Keratinocyte (primary cell): ENCODE measurements around the gene RECK. TPM values are rescaled to one million over a fixed set of nuclear protein-coding genes. Genes with fewer than 3 reads are reported as not detected.

Source experiments
- DNase-seq: peaks from one replicate; pipeline ENCODE4 v3.0.0-alpha.2; 2011; ENCODE audit warnings: low read depth, missing footprints, low spot score
- FAIRE-seq: peaks from 2 replicates; lab custom pipeline; 2011; peaks lifted over from hg19 to GRCh38; lab: Jason Lieb, UNC
- H2AFZ ChIP-seq: 2 replicates; pipeline ENCODE4 v1.6.0; 2012; ENCODE audit warnings: low read length, control low read depth, inconsistent platforms; ENCODE audit not compliant: control insufficient read depth
- H3K27ac ChIP-seq: 2 replicates; pipeline ENCODE4 v1.5.1; 2011; ENCODE audit warnings: low read length; ENCODE audit not compliant: control insufficient read depth, insufficient read depth
- H3K27me3 ChIP-seq: 3 replicates; pipeline ENCODE4 v1.6.0; 2011; ENCODE audit warnings: low read length; ENCODE audit not compliant: control insufficient read depth, insufficient read depth; ENCODE audit errors: extremely low read depth
- H3K36me3 ChIP-seq, 2 experiments: 2 replicates in 1 of 2; 3 replicates in 1 of 2; pipeline ENCODE4 v1.5.1; 2011; ENCODE audit warnings: low read length in 2 of 2, mild to moderate bottlenecking in 1 of 2; ENCODE audit not compliant: control insufficient read depth in 2 of 2, insufficient read depth in 2 of 2; ENCODE audit errors: extremely low read depth in 1 of 2
- H3K4me1 ChIP-seq: 3 replicates; pipeline ENCODE4 v1.5.1; 2011; ENCODE audit warnings: low read length; ENCODE audit not compliant: control insufficient read depth, insufficient read depth; ENCODE audit errors: extremely low read depth
- H3K4me2 ChIP-seq: 3 replicates; pipeline ENCODE4 v1.6.0; 2011; ENCODE audit warnings: low read depth, low read length; ENCODE audit not compliant: control insufficient read depth, insufficient read depth; ENCODE audit errors: extremely low read depth
- H3K4me3 ChIP-seq, 3 experiments: fragments of 200-600 bp in 1 of 3; sonication (generic) in 1 of 3; 2 replicates in 2 of 3; 3 replicates in 1 of 3; pipeline ENCODE4 v1.5.1; 2011 to 2016; ENCODE audit warnings: low read length in 3 of 3, mild to moderate bottlenecking in 3 of 3, control low read depth in 2 of 3, inconsistent platforms in 1 of 3, low read depth in 1 of 3, mixed read lengths in 1 of 3, mixed run types in 1 of 3, moderate library complexity in 1 of 3; ENCODE audit not compliant: control insufficient read depth in 2 of 3, insufficient read depth in 2 of 3; ENCODE audit errors: extremely low read depth in 1 of 3
- H3K79me2 ChIP-seq: 2 replicates; pipeline ENCODE4 v1.6.0; 2012; ENCODE audit warnings: low read length; ENCODE audit not compliant: control insufficient read depth, insufficient read depth
- H3K9ac ChIP-seq: 3 replicates; pipeline ENCODE4 v1.6.0; 2011; ENCODE audit warnings: low read length; ENCODE audit not compliant: control insufficient read depth, insufficient read depth; ENCODE audit errors: extremely low read depth
- H3K9me1 ChIP-seq: 3 replicates; pipeline ENCODE4 v1.6.0; 2011; ENCODE audit warnings: low read length; ENCODE audit not compliant: control insufficient read depth, insufficient read depth; ENCODE audit errors: extremely low read depth
- H3K9me3 ChIP-seq: 2 replicates; pipeline ENCODE4 v1.5.1; 2012; ENCODE audit warnings: low read depth, low read length; ENCODE audit not compliant: control insufficient read depth
- H4K20me1 ChIP-seq: 3 replicates; pipeline ENCODE4 v1.6.0; 2011; ENCODE audit warnings: low read length; ENCODE audit not compliant: control insufficient read depth, insufficient read depth; ENCODE audit errors: extremely low read depth
- CTCF ChIP-seq, 3 experiments: IDR thresholded peaks in 1 of 3; conservative IDR thresholded peaks in 1 of 3; optimal IDR thresholded peaks in 1 of 3; 2 replicates in 2 of 3; 3 replicates in 1 of 3; pipeline versions ENCODE3 to v1.5.1; 2011; ENCODE audit warnings: low read length in 3 of 3, mild to moderate bottlenecking in 3 of 3, moderate library complexity in 2 of 3, control low read depth in 1 of 3, inconsistent platforms in 1 of 3; ENCODE audit not compliant: insufficient read depth in 2 of 3; ENCODE audit errors: extremely low read depth in 1 of 3
- EZH2 ChIP-seq: IDR thresholded peaks from one replicate; pipeline ENCODE4 v1.6.1; 2012; ENCODE audit warnings: inconsistent platforms, mild to moderate bottlenecking, low read length, moderate library complexity
- dilution Hi-C: fragments of 300-500 bp; cut with MboI; formaldehyde crosslinking; loops from one replicate; pipeline ENCODE4 v1.7.0; 2020; ENCODE audit warnings: low sequenced_read_pairs; ENCODE audit not compliant: extremely low pct_ligation_motif_present
- polyA plus RNA-seq, 5 experiments: library from polyadenylated mRNA; depleted of rRNA in 3 of 5; stranded (reverse) in 3 of 5; stranded (forward) in 1 of 5; unstranded in 1 of 5; fragments of >200 nt; gene quantifications; 1 replicate in 1 of 5; 2 replicates in 3 of 5; 3 replicates in 1 of 5; pipeline versions ENCODE4 v1.2.1 to v1.2.3, GENCODE V29; 2011 to 2012; ENCODE audit warnings: missing spikeins in 2 of 5, low read depth in 1 of 5, low replicate concordance in 1 of 5

RECK gene
- polyA plus RNA-seq, 1 donor (not counting 4 experiments of a cell fraction or from before 2014, with no cell fraction given): 4.6 TPM

- dilution Hi-C loops: no loop called here
These were observed 81.5 kb downstream of the RECK start for GRCh38 chr9:36118201-36118600.

DNA sequence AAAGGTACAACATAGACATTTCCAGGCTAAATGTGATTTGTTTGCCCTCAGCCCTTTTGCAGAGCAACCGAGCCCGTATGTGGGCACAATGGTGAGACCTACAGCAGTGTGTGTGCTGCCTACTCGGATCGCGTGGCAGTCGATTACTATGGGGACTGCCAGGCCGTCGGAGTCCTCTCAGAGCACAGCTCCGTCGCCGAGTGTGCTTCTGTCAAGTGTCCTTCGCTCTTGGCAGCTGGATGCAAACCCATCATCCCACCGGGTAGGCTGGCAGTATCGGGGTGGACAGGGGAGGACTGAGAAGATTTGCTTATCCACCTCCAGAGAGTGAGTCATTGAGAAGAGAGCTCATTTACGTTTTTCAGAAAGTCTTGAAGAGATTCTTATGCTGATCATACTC is 82.0 kb downstream of the RECK start:
- no peak overlapping the region for H3K4me3 ChIP-seq
- dilution Hi-C loops: no loop called here
- no peaks in the 10 kb centered on the region for H3K9me3 ChIP-seq
- TF ChIP-seq EZH2: no peak
- no peak for TF ChIP-seq CTCF (optimal IDR thresholded peaks at IDR 0.05 in 1 of 3, IDR thresholded peaks at IDR 0.05 in 1 of 3, conservative IDR thresholded peaks at IDR 0.05 in 1 of 3; ENCODE audit: extremely low read depth in 1 of 3, insufficient read depth in 2 of 3, low read length in 3 of 3)
- H3K9me1 ChIP-seq: no peaks in the 10 kb centered on the region
- H3K9ac ChIP-seq: no peak overlapping the region
- no peak overlapping the region for H3K27ac ChIP-seq
- H3K36me3 ChIP-seq: peaks cover 0 to 2% of the 10 kb centered on the region in 2 experiments
- no peak overlapping the region for H3K4me2 ChIP-seq
- H4K20me1 ChIP-seq: no peaks in the 10 kb centered on the region
- no peaks in the 10 kb centered on the region for H3K4me1 ChIP-seq
- DNase-seq (no peak), FAIRE-seq (no peak)
- no peak overlapping the region for H2AFZ ChIP-seq
- H3K79me2 ChIP-seq: no peaks in the 10 kb centered on the region
- H3K27me3 ChIP-seq: no peaks in the 10 kb centered on the region

More at GRCh38 chr9:36118201-36118600, 81.5 kb downstream of the RECK start:
- DNase-seq (no peak), FAIRE-seq (no peak)
- H3K36me3 ChIP-seq: peaks cover 0 to 2% of the 10 kb centered on the region in 2 experiments
- no peaks in the 10 kb centered on the region for H3K27me3 ChIP-seq
- H3K9me3 ChIP-seq: no peaks in the 10 kb centered on the region
- no peak overlapping the region for H3K9ac ChIP-seq
- no peaks in the 10 kb centered on the region for H3K4me1 ChIP-seq
- H2AFZ ChIP-seq: no peak overlapping the region
- no peaks in the 10 kb centered on the region for H3K9me1 ChIP-seq
- no peak overlapping the region for H3K4me3 ChIP-seq
- H4K20me1 ChIP-seq: no peaks in the 10 kb centered on the region
- H3K4me2 ChIP-seq: no peak overlapping the region
- TF ChIP-seq EZH2 (no peak), CTCF (optimal IDR thresholded peaks at IDR 0.05 in 1 of 3, IDR thresholded peaks at IDR 0.05 in 1 of 3, conservative IDR thresholded peaks at IDR 0.05 in 1 of 3; ENCODE audit: extremely low read depth in 1 of 3, insufficient read depth in 2 of 3, low read length in 3 of 3) (no peak)
- H3K79me2 ChIP-seq: no peaks in the 10 kb centered on the region
- H3K27ac ChIP-seq: no peak overlapping the region
